GM23248 (cell line): ENCODE measurements around the gene SMARCA2.

Source experiments
- EZH2 ChIP-seq: fragments of 200-600 bp; sonication (generic); IDR thresholded peaks from 2 replicates; pipeline ENCODE4 v1.6.1; 2018; ENCODE audit warnings: antibody characterized with exemption, mild to moderate bottlenecking; ENCODE audit not compliant: insufficient read depth, poor library complexity, severe bottlenecking
- EZH2phosphoT487 ChIP-seq: fragments of 200-600 bp; sonication (generic); IDR thresholded peaks from 2 replicates; pipeline ENCODE4 v1.6.1; 2018; ENCODE audit warnings: antibody characterized with exemption, moderate library complexity, mild to moderate bottlenecking, low read depth; ENCODE audit not compliant: insufficient read depth

DNA sequence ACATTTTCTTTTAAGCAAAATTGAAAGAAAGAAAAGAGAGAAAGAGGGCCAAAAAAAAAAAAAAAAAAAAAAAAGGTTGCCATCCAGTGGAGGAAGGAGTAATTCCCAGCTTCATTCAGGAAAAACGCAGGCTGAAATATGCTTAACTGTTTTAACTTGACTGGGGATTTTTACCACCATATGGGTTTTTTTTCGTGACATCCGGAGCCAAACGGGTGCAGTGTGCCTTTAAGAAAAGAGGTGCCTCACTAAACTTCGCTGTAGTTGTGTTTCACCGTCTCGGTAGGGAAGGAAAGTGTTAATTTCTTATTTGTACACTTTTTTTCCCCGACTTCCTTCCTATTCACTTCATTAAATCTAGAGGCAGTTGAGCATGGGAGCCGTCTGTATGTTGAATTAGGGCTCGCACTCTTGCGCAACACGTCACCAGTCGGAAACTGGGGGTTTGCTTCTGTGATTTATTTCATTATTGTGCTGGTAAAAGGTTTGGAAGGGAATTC, 143.0 kb downstream of the SMARCA2 start:
- TF ChIP-seq EZH2phosphoT487 (no peak), EZH2 (no peak)
